Mesangial cell (primary cell): ENCODE measurements around the gene ZNF185. TPM values are rescaled to one million over a fixed set of nuclear protein-coding genes. Genes with fewer than 3 reads are reported as not detected.

ENCODE experiments used
- total RNA-seq: library from RNA; depleted of rRNA; stranded (reverse); fragments of >200 nt; gene quantifications from 2 replicates; pipeline ENCODE4 v1.2.3, GENCODE V29; 2015

ZNF185 gene
- total RNA-seq: 12.1 and 25.1 TPM in 2 replicates

GRCh38 chrX:152897222-152898131, at the start of gene ZNF185:
Gene ZNF185 (plus strand): TSS chrX:152898067. CDS start chrX:152914490, 16,423 bp downstream.

Other genes with a start within 250 kb of the ZNF185 start
- not detected in 2 replicates for gene MAGEA3, start 199.3 kb upstream of the ZNF185 start, total RNA-seq
- not detected in 2 replicates for gene CSAG2, start 188.8 kb upstream of the ZNF185 start, total RNA-seq
- gene MAGEA2B, start 183.4 kb upstream of the ZNF185 start, total RNA-seq: not detected in 2 replicates
- gene CSAG1, start 164.3 kb upstream of the ZNF185 start, total RNA-seq: not detected in 2 replicates
- not detected in 2 replicates for gene MAGEA12, start 164.3 kb upstream of the ZNF185 start, total RNA-seq
- not detected in 2 replicates for gene MAGEA2, start 144.2 kb upstream of the ZNF185 start, total RNA-seq
- gene CSAG3, start 138.8 kb upstream of the ZNF185 start, total RNA-seq: not detected in 2 replicates
- gene MAGEA6, start 128.4 kb upstream of the ZNF185 start, total RNA-seq: not detected in 2 replicates
- gene CETN2, start 67.3 kb upstream of the ZNF185 start, total RNA-seq: 15.8 and 17.1 TPM in 2 replicates
- 18.9 and 30.1 TPM in 2 replicates for gene NSDHL, start 67.0 kb upstream of the ZNF185 start, total RNA-seq
- gene PNMA5, start 96.0 kb downstream of the ZNF185 start, total RNA-seq: not detected in 2 replicates
- under 0.01 and 0.76 TPM in 2 replicates for gene PNMA3, start 158.4 kb downstream of the ZNF185 start, total RNA-seq
- 2.6 and 6.8 TPM in 2 replicates for gene PNMA6A, start 174.4 kb downstream of the ZNF185 start, total RNA-seq